ENCODE measurements around the gene WDR70. TPM values are rescaled to one million over a fixed set of nuclear protein-coding genes. Genes with fewer than 3 reads are reported as not detected.

The WDR70 gene
- total RNA-seq, 1 donor from 2014 or later: 28.9 TPM

- peaks cover 30% of the 10 kb centered on the region for H3K36me3 Mint-ChIP-seq (ENCODE audit: low read depth, unreplicated experiment)
- no peak overlapping the region for H3K27ac Mint-ChIP-seq (ENCODE audit: unreplicated experiment)
- no peak for TF ChIP-seq CTCF (IDR thresholded peaks at IDR 0.05; ENCODE audit: unreplicated experiment)
- no peak for DNase-seq (ENCODE audit: low spot score)
- H3K9me3 Mint-ChIP-seq (ENCODE audit: unreplicated experiment): peaks cover 10% of the 10 kb centered on the region
- no peak overlapping the region for H3K4me3 Mint-ChIP-seq (ENCODE audit: unreplicated experiment)
- H3K4me1 Mint-ChIP-seq (ENCODE audit: unreplicated experiment): no peaks in the 10 kb centered on the region
- H3K27me3 Mint-ChIP-seq (ENCODE audit: unreplicated experiment): peaks cover 9% of the 10 kb centered on the region
Measured at GRCh38 chr5:37520811-37521210, 141.7 kb downstream of the WDR70 start.

GRCh38 chr5:37532976-37533740 is 154.0 kb downstream of the WDR70 start:
- no peaks in the 10 kb centered on the region for H3K4me1 Mint-ChIP-seq (ENCODE audit: unreplicated experiment)
- no peaks in the 10 kb centered on the region for H3K27me3 Mint-ChIP-seq (ENCODE audit: unreplicated experiment)
- no peak overlapping the region for H3K27ac Mint-ChIP-seq (ENCODE audit: unreplicated experiment)
- no peak overlapping the region for H3K4me3 Mint-ChIP-seq (ENCODE audit: unreplicated experiment)
- no peak for DNase-seq (ENCODE audit: low spot score)
- peaks cover 7% of the 10 kb centered on the region for H3K36me3 Mint-ChIP-seq (ENCODE audit: low read depth, unreplicated experiment)
- no peaks in the 10 kb centered on the region for H3K9me3 Mint-ChIP-seq (ENCODE audit: unreplicated experiment)
- TF ChIP-seq CTCF (IDR thresholded peaks at IDR 0.05; ENCODE audit: unreplicated experiment): no peak

- Mint-ChIP-seq H3K36me3 (ENCODE audit: low read depth, unreplicated experiment) (peaks cover 7% of the 10 kb centered on the region), H3K4me1 (ENCODE audit: unreplicated experiment) (no peaks in the 10 kb centered on the region)
Measured at GRCh38 chr5:37533851-37534250, 154.7 kb downstream of the WDR70 start.

GRCh38 chr5:37539459-37539858 is 160.3 kb downstream of the WDR70 start:
- H3K9me3 Mint-ChIP-seq (ENCODE audit: unreplicated experiment): no peaks in the 10 kb centered on the region
- no peaks in the 10 kb centered on the region for H3K4me1 Mint-ChIP-seq (ENCODE audit: unreplicated experiment)
- H3K27me3 Mint-ChIP-seq (ENCODE audit: unreplicated experiment): peaks cover 2% of the 10 kb centered on the region
- no peaks in the 10 kb centered on the region for H3K36me3 Mint-ChIP-seq (ENCODE audit: low read depth, unreplicated experiment)
- no peak for TF ChIP-seq CTCF (IDR thresholded peaks at IDR 0.05; ENCODE audit: unreplicated experiment)
- DNase-seq (ENCODE audit: low spot score): no peak
- H3K4me3 Mint-ChIP-seq (ENCODE audit: unreplicated experiment): no peak overlapping the region
- no peak overlapping the region for H3K27ac Mint-ChIP-seq (ENCODE audit: unreplicated experiment)

More at GRCh38 chr5:37533851-37534250, 154.7 kb downstream of the WDR70 start:
- no peak for TF ChIP-seq CTCF (IDR thresholded peaks at IDR 0.05; ENCODE audit: unreplicated experiment)
- DNase-seq (ENCODE audit: low spot score): no peak
- H3K4me3 Mint-ChIP-seq (ENCODE audit: unreplicated experiment): no peak overlapping the region
- no peaks in the 10 kb centered on the region for H3K9me3 Mint-ChIP-seq (ENCODE audit: unreplicated experiment)
- no peak overlapping the region for H3K27ac Mint-ChIP-seq (ENCODE audit: unreplicated experiment)
- no peaks in the 10 kb centered on the region for H3K27me3 Mint-ChIP-seq (ENCODE audit: unreplicated experiment)

- H3K4me3 Mint-ChIP-seq (ENCODE audit: unreplicated experiment): no peak overlapping the region
- H3K27ac Mint-ChIP-seq (ENCODE audit: unreplicated experiment): no peak overlapping the region
- H3K27me3 Mint-ChIP-seq (ENCODE audit: unreplicated experiment): peaks cover 2% of the 10 kb centered on the region
- no peaks in the 10 kb centered on the region for H3K36me3 Mint-ChIP-seq (ENCODE audit: low read depth, unreplicated experiment)
- H3K9me3 Mint-ChIP-seq (ENCODE audit: unreplicated experiment): no peaks in the 10 kb centered on the region
- no peak for TF ChIP-seq CTCF (IDR thresholded peaks at IDR 0.05; ENCODE audit: unreplicated experiment)
- no peaks in the 10 kb centered on the region for H3K4me1 Mint-ChIP-seq (ENCODE audit: unreplicated experiment)
- no peak for DNase-seq (ENCODE audit: low spot score)
Measured at GRCh38 chr5:37543216-37543615, 164.1 kb downstream of the WDR70 start.

Measured in endothelial cell (in vitro differentiated cells).